COLO829 (cell line): ENCODE results near the gene MLXIP.
"Not testable (repeated sequence)": the region's sequence is repeated elsewhere in the genome, so short reads cannot be mapped to it uniquely, and the experiment has no call there.

Source experiments
- DNase-seq: peaks from one replicate; pipeline ENCODE4 v3.0.0; 2012; ENCODE audit warnings: low spot score

MLXIP gene, protein sequence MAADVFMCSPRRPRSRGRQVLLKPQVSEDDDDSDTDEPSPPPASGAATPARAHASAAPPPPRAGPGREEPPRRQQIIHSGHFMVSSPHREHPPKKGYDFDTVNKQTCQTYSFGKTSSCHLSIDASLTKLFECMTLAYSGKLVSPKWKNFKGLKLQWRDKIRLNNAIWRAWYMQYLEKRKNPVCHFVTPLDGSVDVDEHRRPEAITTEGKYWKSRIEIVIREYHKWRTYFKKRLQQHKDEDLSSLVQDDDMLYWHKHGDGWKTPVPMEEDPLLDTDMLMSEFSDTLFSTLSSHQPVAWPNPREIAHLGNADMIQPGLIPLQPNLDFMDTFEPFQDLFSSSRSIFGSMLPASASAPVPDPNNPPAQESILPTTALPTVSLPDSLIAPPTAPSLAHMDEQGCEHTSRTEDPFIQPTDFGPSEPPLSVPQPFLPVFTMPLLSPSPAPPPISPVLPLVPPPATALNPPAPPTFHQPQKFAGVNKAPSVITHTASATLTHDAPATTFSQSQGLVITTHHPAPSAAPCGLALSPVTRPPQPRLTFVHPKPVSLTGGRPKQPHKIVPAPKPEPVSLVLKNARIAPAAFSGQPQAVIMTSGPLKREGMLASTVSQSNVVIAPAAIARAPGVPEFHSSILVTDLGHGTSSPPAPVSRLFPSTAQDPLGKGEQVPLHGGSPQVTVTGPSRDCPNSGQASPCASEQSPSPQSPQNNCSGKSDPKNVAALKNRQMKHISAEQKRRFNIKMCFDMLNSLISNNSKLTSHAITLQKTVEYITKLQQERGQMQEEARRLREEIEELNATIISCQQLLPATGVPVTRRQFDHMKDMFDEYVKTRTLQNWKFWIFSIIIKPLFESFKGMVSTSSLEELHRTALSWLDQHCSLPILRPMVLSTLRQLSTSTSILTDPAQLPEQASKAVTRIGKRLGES

DNA sequence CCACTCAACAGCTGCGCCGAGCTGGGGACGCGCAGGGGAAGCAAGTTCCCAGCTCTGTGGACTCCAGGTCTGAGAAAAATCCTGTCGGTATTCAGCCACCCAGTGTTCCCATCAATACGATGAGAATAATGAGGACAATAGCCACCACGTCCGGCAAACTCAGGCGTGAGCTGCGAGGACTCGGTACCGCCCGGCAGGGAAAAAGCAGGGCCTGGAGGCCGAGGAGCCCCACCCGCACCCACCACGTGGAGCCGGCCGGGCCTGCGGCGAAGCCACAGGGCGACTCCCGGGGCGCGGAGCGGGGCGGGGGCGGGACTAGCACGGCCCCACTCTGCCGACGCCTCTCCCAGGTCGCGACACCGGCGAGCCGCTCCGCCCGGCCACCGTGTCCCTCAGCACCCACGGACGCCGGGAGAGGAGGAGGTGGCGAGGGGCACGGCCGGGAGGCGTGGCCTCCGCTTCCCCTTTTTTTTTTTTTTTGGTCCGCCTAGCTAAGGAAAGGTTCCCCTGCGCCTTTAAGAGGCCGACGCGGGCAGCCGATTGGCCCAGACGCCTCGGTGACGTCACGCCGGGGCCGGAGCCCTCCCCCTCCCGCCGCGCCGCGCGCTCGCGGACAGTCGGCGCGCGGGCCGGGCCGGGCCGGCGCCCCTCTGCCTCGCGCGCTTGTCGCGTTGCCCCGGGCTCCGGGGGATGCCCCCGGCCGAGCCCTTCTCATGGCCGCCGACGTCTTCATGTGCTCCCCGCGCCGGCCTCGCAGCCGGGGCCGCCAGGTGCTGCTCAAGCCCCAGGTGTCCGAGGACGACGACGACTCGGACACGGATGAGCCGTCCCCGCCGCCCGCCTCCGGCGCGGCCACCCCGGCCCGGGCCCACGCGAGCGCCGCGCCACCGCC, at the start of gene MLXIP:
Gene MLXIP (plus strand): TSS at position 616 of the 892 bp plus-strand sequence. CDS start 98 bp downstream, at position 714.
- DNase-seq = peak; percentile 92

DNA sequence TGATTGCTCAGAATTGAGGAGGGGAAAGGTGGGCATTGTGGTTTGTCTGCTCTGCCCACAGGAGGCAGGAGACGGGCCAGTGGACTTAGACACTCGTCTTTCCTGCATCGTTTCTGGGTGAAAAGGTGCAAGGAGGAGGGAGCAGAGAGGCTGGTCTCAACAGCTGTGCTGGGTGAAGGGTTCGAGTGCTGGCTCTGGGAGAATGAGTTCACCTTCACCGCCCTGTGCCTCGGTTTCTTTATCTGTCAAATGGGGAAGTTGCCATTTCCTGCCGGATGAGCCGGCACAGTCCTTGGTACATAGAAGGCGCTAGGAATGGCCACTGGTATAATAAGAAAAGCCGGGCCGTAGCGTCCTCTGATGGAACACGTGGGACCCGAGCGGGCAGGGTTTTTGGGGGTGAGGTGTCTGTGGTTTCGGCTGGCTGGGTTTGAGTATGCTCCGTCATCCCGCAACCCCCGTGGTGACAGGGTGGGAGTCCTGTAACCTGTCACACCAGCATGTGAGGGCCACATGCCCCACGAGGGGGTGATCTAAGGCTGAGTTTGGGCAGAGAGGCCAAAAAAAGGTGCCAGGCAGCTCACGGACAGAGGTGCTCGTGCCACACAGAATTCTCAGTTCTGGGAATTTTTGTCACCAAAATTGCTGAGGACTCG, 49.5 kb upstream of the MLXIP start:
- DNase-seq = no peak

DNA sequence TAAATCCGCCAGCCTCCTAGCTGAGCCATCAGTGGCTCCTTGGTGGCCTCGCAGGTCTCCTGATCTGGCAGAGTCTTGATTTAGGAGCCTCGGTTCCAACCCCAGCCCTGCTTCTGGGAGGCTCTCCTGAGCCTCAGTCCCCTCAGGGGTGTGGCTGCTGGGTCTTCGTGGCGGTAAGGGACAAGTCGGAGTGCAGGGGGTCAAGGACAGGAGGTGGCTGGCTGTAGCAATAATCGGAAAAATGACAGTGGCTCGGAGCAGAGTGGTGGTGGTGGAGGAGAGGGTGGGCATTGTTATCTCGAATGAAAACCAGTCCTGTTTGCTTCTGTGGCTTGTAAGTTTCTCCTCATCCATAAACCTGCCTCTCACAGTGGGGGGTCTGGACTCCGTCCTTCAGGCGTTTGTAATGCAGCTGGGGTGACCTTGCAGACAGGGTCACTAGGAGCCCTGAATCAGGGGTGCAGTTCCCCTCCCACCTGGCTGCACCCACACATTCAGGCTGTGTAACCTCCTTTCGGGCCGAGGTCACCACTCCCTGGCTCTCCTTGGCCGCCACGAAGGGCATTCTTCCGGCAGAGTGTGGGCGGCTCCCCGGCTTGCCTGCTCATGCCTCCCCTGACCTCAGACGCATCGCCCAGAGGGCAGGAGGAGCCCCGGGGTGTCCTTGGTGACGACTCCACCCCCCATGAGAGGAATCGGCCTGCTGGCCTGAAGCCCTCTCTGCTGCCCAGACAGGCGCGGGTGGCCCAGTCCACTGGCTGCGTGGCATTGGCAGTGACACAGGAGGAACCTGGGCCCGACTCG, 48.7 kb upstream of the MLXIP start:
- no peak for DNase-seq

DNA sequence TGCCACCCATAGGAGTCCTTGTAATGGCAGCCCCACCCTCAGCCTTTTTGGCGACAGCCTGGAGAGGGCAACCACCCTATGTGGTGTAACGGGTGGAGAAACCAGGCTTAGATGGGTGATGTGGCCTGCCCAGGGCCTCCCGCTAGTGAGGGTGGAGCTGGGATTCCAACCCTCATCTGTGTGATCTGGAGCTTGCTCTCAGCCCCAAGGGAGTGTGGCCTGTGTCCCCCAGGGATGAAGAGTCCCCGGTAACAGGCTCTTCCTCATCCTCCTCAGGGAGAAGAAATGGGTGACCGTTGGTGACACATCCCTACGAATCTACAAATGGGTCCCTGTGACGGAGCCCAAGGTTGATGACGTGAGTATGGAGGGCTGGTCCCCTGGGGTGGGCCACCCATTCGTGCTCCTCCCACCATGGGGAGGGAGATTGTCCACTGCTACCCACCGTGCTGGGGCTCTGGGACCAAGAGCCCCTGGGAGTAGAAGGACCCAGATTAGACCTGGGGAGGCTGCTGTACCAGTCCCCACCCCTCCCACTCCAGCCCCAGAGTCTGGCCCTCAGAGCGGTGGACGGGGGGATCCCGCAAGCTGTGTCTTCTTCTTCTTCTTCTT, 48.0 kb upstream of the MLXIP start:
- DNase-seq = no peak

DNA sequence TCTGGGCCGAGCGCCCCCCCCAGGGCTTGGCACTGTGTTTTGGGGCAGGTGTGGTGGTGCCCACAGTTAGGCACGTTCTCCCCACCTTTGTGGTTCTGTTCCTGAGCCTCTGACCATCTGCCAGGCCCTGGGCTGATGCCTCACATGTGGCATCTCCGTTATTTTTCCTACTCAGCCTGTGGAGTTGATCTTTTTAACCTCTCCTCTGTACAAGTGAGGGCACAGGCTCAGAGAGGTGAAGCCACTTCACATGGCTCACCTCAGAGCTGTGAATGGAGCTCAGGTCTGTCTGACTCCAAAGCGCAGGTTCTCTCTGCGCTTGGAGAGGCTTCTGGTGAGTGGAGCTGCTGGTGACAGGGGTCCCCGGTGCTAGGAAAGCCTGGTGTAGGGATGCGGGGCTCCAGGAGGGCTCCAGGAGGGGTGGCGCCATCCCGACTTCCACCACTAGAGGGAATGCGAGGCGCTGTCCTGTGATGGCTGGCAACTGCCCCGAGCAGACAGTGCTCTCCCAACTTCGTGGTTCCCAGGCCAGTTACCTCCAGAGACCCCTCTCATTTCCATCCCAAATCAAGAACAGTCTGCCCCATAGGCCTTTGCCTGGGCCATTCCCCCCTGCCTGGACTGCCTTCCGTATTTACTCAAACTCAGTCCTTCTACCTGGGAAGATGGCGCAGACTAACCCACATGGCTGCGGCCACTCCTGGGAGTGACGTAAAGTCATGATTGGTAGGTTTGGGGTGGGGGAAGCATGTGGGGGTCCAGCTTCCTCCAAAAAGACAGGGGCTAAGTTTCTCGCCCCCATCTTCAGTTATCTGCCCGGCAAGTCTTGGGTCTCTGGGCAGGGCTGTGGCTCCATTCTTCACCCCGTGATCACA, 47.0 kb upstream of the MLXIP start:
- DNase-seq = peak; percentile 51

DNA sequence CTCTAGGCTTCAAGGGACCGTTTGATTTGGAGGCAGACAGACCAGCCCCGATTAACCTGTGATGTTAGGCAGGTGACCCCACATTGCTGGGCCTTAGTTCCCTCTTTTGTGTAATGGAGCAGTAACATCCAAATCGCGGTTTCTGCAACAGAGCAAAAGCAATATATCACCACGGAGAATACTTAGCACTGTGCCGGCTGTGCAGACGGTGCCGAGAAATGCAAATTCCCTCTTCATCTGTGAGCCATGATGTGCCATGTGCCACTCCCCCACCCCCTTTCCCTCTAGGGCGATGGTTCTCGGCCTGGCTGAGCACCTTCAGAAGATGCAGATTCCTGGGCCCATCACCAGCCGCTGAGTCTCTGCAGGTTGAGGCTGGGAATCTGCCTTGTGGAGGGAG, 46.0 kb upstream of the MLXIP start:
- DNase-seq = no peak

DNA sequence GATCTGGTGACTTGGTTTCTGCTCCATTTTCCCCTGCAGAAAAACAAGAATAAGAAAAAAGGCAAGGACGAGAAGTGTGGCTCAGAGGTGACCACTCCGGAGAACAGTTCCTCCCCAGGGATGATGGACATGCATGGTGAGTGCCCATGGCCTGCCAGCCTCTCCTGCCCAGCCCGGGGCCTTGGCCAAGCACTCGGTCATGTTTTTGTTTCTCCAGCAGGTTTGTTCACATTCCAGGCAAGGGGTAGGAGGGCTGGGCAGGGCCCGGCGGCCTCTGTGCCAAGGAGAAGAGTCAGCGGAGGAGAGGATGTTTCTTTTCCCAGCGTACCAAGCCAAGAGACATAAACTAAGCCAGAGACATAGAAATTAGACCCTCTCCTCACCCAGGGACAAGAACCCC, 43.3 kb upstream of the MLXIP start:
- no peak for DNase-seq

DNA sequence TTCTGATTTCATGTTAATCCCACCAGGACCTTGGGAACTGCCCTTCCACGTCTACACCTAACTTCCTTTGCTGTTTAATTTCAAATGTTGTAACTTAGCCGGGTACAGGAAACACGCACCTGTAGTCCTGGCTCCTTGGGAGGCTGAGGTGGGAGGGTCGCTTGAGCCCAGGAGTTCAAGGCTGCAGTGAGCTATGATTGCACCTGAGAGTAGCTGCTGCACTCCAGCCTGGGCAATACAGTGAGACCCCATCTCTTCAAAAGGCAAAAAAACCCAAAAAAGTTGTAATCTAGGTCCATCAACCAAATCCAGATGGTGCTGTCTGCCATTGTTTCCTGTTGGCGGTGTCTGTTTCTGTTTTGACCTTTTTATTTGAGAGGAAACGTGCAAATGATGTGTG, 42.4 kb upstream of the MLXIP start:
- no peak for DNase-seq

DNA sequence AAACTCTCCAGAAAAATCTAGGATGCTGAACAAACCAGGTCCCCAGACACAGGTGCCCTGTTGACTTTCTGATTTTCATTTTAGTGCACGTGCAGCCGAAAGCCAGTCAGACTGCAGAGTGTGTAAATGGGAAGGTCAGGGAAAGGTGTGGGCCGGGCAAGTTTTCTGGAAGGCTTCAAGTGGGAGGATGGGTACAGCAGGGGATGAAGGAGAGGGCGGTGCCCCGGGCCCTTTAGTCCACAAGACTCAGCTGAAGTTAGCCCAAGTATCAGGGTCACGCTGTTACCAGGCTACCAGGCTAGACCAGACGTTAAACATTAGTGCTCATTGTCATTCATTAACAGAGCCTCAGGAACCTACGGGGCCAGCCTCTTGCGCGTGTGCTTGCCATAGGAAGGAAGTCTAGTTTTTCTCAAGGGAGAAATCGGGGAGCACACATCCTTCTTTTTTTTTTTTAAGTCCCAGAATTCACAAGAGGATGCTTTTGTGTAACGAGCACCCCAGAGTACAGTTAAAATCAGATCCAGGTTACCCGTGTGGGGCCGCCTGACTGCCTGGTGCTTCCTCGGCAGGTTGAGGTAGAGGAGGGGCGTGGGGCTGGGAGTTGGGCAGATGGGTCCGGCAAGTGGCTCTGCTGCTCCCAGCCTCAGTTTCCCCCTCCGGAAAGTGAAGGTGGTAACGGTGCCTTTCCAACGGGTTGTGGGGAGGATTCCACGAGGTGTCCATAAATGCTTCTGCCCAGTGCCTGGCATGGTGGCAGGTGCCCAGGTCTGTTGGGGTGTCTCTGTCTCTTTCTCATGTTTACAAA, 37.8 kb upstream of the MLXIP start:
- no peak for DNase-seq

DNA sequence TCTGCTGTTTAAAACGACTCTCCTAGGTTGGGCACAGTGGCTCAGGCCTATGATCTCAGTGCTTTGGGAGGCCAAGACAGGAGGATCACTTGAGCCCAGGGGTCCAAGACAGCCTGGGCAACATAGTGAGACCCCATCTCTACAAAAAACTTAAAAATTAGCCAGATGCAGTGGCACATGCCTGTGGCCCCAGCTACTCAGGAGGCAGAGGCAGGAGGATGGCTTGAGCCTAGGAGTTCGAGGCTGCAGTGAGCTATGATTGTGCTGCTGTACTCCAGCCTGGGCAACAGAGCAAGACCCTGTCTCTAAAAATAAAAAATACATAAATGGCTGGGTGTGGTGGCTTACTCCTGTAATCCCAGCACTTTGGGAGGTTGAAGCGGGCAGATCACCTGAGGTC, 37.1 kb upstream of the MLXIP start:
- DNase-seq = not testable (repeated sequence)

DNA sequence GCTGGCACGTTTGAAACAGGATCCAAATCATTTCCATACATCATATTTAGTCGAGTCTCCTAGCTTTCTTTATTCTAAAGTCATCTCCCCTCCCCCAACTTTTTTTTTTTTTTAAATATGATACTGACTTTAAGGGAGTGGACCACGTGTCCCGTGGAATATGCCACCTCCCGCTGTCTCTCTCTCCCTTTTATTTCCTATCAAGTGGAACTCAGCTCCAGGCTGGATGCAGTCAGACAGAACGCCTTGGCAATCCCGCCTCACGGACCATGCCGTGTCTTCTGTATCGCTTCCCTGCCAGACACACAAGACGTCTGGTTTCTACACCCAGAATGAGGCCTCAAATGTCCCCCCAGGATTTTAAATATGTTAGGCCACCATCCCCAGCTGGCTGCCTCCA, 35.6 kb upstream of the MLXIP start:
- no peak for DNase-seq

DNA sequence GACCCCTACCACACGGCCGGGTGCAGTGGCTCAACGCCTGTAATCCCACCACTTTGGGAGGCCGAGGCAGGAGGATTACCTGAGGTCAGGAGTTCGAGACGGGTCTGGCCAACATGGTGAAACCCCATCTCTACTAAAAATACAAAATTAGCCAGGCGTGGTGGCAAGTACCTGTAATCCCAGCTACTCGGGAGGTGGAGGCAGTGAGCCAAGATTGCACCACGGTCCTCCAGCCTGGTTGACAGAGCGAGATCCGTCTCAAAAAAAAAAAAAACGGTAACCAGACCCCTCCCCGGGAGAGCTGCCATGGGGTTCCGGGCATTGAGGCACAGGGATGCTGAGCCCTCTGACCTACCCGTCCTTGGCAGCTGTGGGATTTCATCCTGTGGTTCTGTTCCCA, 35.1 kb upstream of the MLXIP start:
- no peak for DNase-seq

DNA sequence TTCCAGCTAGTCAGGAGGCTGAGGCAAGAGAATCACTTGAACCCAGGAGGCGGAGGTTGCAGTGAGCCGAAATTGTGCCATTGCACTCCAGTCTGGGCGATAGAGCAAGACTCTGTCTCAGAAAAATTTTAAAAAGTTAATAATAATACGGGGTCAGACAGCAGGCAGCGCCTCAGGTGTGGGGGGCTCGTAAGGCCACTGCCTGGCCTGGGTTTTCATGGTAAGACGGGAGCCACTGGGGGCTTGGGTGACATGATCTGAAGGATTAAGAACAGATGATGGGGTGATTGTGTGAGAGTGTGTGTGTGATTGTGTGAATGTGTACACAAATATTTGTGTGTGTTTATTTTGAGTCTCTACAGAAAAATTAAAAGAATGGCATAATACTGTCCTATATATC, 33.3 kb upstream of the MLXIP start:
- no peak for DNase-seq

DNA sequence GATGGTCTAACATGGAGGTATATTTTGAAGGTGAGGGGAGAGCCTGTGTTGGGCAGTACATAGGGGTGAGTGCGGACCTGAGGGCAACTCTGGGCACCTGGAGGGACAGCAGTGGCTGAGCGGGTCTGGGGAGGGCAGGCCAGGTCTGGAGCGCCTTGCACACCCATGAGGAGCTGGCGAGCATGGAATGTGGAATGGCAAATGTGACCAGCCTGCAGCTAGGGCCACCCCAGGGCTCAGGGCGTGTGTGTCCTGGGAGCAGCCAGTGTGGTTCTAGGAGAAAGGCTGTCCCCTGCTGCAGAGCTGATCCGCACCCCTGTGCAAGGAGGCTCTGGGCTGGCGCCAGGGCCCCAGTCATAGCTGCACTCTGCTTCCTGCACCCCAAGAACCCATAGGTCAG, 32.4 kb upstream of the MLXIP start:
- DNase-seq = no peak

DNA sequence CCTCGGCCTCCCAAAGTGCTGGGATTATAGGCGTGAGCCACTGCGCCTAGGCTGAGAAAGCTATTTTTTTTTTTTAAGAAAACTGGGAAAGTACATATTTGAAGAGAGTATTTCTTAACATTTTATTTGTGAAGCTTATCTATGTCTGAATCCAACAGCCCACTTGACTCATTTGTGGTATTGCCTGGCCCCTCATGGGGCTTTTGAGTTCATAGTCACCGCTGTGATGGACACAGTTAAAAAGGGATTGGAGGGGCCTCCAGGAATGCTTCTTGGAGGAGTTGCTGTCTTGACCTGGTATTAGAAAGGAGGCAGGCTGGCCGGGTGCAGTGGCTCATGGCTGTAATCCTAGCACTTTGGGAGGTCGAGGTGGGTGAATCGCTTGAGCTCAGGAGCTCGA, 30.4 kb upstream of the MLXIP start:
- DNase-seq = no peak

DNA sequence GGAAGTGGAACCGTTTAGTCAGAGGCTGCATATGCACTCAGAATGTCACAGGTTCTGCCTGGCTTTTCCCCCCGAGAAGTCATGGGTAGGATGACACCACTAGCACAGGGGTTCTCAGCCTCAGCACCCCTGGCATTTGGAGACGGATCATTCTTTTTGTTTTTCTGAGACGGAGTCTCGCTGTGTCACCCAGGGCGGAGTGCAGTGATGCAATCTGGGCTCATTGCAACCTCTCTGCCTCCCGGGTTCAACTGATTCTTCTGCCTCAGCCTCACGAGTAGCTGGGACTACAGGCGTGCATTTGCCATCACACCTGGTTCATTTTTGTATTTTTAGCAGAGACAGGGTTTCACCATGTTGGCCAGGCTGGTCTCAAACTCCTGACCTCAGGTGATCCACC, 28.7 kb upstream of the MLXIP start:
- DNase-seq = no peak

DNA sequence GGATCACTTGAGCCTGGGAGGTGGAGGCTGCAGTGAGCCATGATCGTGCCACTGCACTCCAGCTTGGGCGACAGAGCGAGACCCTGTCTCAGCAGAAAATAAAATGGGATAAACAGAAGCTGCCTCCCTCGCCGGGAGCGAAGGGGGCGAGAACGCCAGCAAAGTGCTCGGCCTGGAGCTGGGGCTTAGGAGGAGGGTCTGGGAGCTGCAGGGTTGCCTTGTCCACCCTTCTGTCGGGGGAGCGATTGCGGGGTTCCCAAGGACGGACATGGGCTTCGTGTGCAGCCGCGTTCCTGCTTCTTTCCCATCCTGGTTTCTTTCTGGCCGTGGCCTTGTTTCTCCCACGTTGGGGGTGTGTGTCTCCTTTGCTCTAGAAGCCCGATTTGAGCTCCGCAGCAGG, 27.9 kb upstream of the MLXIP start:
- no peak for DNase-seq

DNA sequence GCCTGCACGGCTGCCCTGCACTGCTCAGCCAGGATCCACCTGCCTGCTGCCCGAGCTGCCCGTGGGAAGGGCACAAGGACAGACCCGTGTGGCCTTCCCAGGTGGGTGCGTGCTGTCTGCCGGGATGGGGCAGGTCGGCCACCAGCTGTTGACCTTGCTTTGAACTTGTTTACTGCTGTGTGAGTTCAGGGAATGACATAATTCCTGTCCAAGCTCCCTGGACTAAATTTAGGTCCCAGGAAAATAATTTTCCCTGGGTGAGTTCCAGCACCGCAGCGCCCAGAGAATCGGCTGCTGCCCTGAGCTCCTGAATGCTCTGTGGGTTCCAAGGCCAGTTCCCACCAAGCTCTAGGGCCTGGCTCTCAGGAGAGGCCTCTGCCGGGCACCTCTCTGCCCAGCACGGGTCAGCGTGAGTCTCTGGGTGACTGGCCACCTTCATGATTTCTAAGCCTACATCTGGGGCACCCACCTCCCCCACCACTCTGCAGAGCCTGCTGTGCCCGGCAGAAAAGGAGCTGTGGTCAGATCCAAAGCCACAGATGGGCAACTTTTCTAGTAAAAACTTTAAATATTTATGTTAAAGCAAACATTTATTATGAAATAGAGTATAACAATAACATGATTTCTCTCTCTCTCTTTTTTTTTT, 27.2 kb upstream of the MLXIP start:
- no peak for DNase-seq
